Adipocyte (in vitro differentiated cells): ENCODE data around the gene TCF4.

ENCODE experiments used
- DNase-seq: peaks from one replicate; pipeline ENCODE4 v3.0.0-alpha.2; 2015; ENCODE audit warnings: low read depth
- H3K27me3 ChIP-seq: replicated peaks from 2 replicates; pipeline ENCODE4 v1.7.0; 2013; ENCODE audit warnings: mild to moderate bottlenecking, low read length, moderate library complexity; ENCODE audit not compliant: control insufficient read depth, insufficient read depth
- H3K36me3 ChIP-seq: 2 replicates; pipeline ENCODE4 v1.7.0; 2013; ENCODE audit warnings: low read length, mild to moderate bottlenecking, moderate library complexity; ENCODE audit not compliant: control insufficient read depth, insufficient read depth, severe bottlenecking
- H3K4me1 ChIP-seq: 2 replicates; pipeline ENCODE4 v1.7.0; 2013; ENCODE audit warnings: mild to moderate bottlenecking, low read length, moderate library complexity; ENCODE audit not compliant: control insufficient read depth, insufficient read depth
- H3K4me3 ChIP-seq: 2 replicates; pipeline ENCODE4 v1.7.0; 2013; ENCODE audit warnings: mild to moderate bottlenecking, low read length, moderate library complexity
- H3K9ac ChIP-seq: 2 replicates; pipeline ENCODE4 v1.7.0; 2013; ENCODE audit warnings: mild to moderate bottlenecking, low read length, moderate library complexity
- H3K9me3 ChIP-seq: 2 replicates; pipeline ENCODE4 v1.7.0; 2013; ENCODE audit warnings: mild to moderate bottlenecking, low read length, moderate library complexity; ENCODE audit not compliant: control insufficient read depth

Gene TCF4

GRCh38 chr18:55272510-55273243, 315.3 kb downstream of the TCF4 start:
- no peaks in the 10 kb centered on the region for H3K27me3 ChIP-seq
- H3K36me3 ChIP-seq: peaks cover 43% of the 10 kb centered on the region
- H3K9me3 ChIP-seq: no peaks in the 10 kb centered on the region
- peak; percentile 82 for DNase-seq
- H3K4me1 ChIP-seq: peaks cover 36% of the 10 kb centered on the region
- peak overlapping the region; percentile 28 for H3K9ac ChIP-seq
- H3K4me3 ChIP-seq: peak overlapping the region; percentile 15

- no peak overlapping the region for H3K4me3 ChIP-seq
- peaks cover 31% of the 10 kb centered on the region for H3K4me1 ChIP-seq
- H3K9me3 ChIP-seq: no peaks in the 10 kb centered on the region
- H3K27me3 ChIP-seq: no peaks in the 10 kb centered on the region
- H3K9ac ChIP-seq: no peak overlapping the region
- peaks cover 58% of the 10 kb centered on the region for H3K36me3 ChIP-seq
- DNase-seq: no peak
These were observed 318.4 kb downstream of the TCF4 start for GRCh38 chr18:55269622-55270021.

- H3K4me3 ChIP-seq: no peak overlapping the region
- peaks cover 31% of the 10 kb centered on the region for H3K4me1 ChIP-seq
- no peak for DNase-seq
- no peaks in the 10 kb centered on the region for H3K27me3 ChIP-seq
- no peaks in the 10 kb centered on the region for H3K9me3 ChIP-seq
- H3K9ac ChIP-seq: no peak overlapping the region
- H3K36me3 ChIP-seq: peaks cover 50% of the 10 kb centered on the region
These were observed 319.2 kb downstream of the TCF4 start for GRCh38 chr18:55268628-55269275.

GRCh38 chr18:55268151-55268601, 319.8 kb downstream of the TCF4 start:
- H3K9ac ChIP-seq: no peak overlapping the region
- peaks cover 27% of the 10 kb centered on the region for H3K4me1 ChIP-seq
- H3K36me3 ChIP-seq: peaks cover 46% of the 10 kb centered on the region
- no peak for DNase-seq
- H3K27me3 ChIP-seq: no peaks in the 10 kb centered on the region
- H3K9me3 ChIP-seq: no peaks in the 10 kb centered on the region
- H3K4me3 ChIP-seq: no peak overlapping the region

GRCh38 chr18:55266981-55267380, 321.0 kb downstream of the TCF4 start:
- H3K36me3 ChIP-seq: peaks cover 52% of the 10 kb centered on the region
- H3K27me3 ChIP-seq: no peaks in the 10 kb centered on the region

GRCh38 chr18:55265984-55266383, 322.0 kb downstream of the TCF4 start:
- H3K27me3 ChIP-seq: no peaks in the 10 kb centered on the region
- H3K36me3 ChIP-seq: peaks cover 53% of the 10 kb centered on the region
- H3K4me1 ChIP-seq: peaks cover 11% of the 10 kb centered on the region
- no peak for DNase-seq
- no peaks in the 10 kb centered on the region for H3K9me3 ChIP-seq
- H3K4me3 ChIP-seq: no peak overlapping the region
- no peak overlapping the region for H3K9ac ChIP-seq

More at GRCh38 chr18:55266981-55267380, 321.0 kb downstream of the TCF4 start:
- Histone ChIP-seq H3K9me3 (no peaks in the 10 kb centered on the region), H3K9ac (no peak overlapping the region), H3K4me1 (peaks cover 15% of the 10 kb centered on the region), H3K4me3 (no peak overlapping the region)
- DNase-seq: no peak

- H3K9ac ChIP-seq: no peak overlapping the region
- no peaks in the 10 kb centered on the region for H3K27me3 ChIP-seq
- peaks cover 55% of the 10 kb centered on the region for H3K36me3 ChIP-seq
- H3K4me1 ChIP-seq: peaks cover 11% of the 10 kb centered on the region
- no peak for DNase-seq
- H3K4me3 ChIP-seq: no peak overlapping the region
- H3K9me3 ChIP-seq: no peaks in the 10 kb centered on the region
These were observed 322.8 kb downstream of the TCF4 start for GRCh38 chr18:55265130-55265675.

- Histone ChIP-seq H3K4me3 (no peak overlapping the region), H3K9me3 (no peaks in the 10 kb centered on the region), H3K9ac (no peak overlapping the region), H3K27me3 (no peaks in the 10 kb centered on the region), H3K36me3 (peaks cover 57% of the 10 kb centered on the region), H3K4me1 (peaks cover 11% of the 10 kb centered on the region)
- no peak for DNase-seq
These were observed 323.9 kb downstream of the TCF4 start for GRCh38 chr18:55264108-55264507.

GRCh38 chr18:55262021-55262560, 325.9 kb downstream of the TCF4 start:
- Histone ChIP-seq H3K9ac (no peak overlapping the region), H3K9me3 (no peaks in the 10 kb centered on the region), H3K4me3 (no peak overlapping the region), H3K4me1 (peaks cover 6% of the 10 kb centered on the region), H3K27me3 (no peaks in the 10 kb centered on the region), H3K36me3 (peaks cover 56% of the 10 kb centered on the region)
- DNase-seq: no peak

- H3K9me3 ChIP-seq: no peaks in the 10 kb centered on the region
- no peak overlapping the region for H3K4me3 ChIP-seq
- no peaks in the 10 kb centered on the region for H3K4me1 ChIP-seq
- DNase-seq: no peak
- no peak overlapping the region for H3K9ac ChIP-seq
- peaks cover 51% of the 10 kb centered on the region for H3K36me3 ChIP-seq
- no peaks in the 10 kb centered on the region for H3K27me3 ChIP-seq
These were observed 326.7 kb downstream of the TCF4 start for GRCh38 chr18:55261253-55261652.

GRCh38 chr18:55258088-55258487, 329.9 kb downstream of the TCF4 start:
- Histone ChIP-seq H3K27me3 (no peaks in the 10 kb centered on the region), H3K4me3 (no peak overlapping the region), H3K4me1 (peaks cover 6% of the 10 kb centered on the region), H3K36me3 (peaks cover 62% of the 10 kb centered on the region), H3K9me3 (no peaks in the 10 kb centered on the region), H3K9ac (no peak overlapping the region)
- no peak for DNase-seq
